ENCODE data around the gene SLAIN2.
"Not testable (repeated sequence)": the region's sequence is repeated elsewhere in the genome, so short reads cannot be mapped to it uniquely, and the experiment has no call there.

The SLAIN2 gene

DNA sequence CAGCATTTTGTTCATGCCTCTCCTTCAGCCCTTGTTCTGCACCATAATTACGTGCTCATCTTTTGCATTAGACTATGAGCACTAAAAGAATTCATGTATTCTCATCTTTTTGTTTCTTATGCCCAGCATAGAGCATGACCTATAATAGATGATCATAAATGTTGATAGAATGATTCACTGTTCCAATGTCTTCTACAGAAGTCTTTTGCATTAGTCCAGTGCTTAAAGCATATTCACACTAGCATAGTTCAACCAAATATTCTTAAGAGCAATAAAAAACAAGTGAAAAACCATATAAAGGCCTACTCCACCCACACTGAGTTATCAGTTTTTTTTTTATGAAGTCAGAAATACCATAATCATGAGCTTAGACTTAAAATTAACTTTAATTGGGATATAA lies 105.3 kb downstream of the SLAIN2 start:
- no peak for FAIRE-seq

DNA sequence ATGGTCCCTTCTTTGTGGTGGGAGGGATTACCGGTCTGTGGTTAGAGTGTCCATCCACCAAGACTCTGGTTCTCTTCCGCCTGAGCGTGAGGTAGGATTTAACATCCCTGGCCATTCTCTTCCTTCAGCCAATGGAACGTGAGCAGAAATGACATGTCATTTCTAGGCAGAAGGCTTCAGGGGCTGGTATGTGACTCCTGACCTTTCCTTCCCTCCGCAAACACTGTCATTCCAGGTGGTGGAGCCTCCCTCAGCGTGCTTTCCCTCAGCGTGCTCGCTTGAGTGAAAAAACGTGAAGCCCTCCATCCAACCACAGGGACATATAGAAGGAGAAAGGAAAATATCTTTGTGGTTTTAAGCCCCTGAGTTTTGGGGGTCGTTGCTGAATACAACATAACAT lies 107.8 kb downstream of the SLAIN2 start:
- FAIRE-seq, result no peak

DNA sequence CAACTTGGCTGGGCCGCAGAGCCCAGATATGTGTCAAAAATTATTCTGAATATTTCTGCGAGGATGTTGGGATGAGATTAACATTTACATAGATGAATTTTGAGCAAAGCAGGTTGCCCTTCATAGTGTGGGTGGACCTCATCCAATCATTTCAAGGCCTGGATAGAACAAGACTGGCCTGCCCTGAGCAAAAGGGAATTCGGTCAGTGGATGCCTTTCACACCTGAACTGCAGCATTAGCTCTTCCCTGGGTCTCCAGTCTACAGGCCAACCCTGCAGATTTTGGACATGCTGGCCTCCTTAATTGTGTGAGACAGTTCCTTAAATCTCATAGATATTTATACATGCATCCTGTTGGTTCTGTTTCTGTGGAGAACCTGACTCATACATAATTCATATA lies 109.4 kb downstream of the SLAIN2 start:
- FAIRE-seq, result no peak

GRCh38 chr4:48451656-48452055 lies 110.3 kb downstream of the SLAIN2 start:
- not testable (repeated sequence) for FAIRE-seq

- no peak for FAIRE-seq
These were observed 113.3 kb downstream of the SLAIN2 start for GRCh38 chr4:48454591-48454990.

GRCh38 chr4:48461000-48461399 lies 119.7 kb downstream of the SLAIN2 start:
- FAIRE-seq, result no peak

GRCh38 chr4:48462363-48462762 lies 121.0 kb downstream of the SLAIN2 start:
- no peak for FAIRE-seq

DNA sequence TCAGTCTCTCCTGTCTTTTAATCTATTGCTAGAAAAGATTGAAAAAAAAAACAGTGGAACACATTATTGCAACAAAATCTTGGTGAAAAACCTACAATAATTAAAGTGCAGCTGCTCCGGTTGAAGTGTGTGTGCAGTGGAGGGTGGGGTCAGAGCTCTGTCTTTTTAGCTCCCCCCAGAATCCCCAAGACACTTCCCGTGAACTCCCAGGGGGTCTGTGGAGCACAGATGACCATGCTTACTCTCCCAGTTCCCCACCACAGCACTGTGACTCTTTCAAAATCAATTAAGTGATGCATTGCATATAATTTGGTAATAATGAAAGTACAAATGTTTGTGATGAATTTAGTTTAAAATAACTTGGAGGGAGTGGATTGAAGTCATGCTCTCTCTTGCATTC lies 126.1 kb downstream of the SLAIN2 start:
- FAIRE-seq, result no peak

- FAIRE-seq, result no peak
These were observed 126.6 kb downstream of the SLAIN2 start for GRCh38 chr4:48467891-48468290.

DNA sequence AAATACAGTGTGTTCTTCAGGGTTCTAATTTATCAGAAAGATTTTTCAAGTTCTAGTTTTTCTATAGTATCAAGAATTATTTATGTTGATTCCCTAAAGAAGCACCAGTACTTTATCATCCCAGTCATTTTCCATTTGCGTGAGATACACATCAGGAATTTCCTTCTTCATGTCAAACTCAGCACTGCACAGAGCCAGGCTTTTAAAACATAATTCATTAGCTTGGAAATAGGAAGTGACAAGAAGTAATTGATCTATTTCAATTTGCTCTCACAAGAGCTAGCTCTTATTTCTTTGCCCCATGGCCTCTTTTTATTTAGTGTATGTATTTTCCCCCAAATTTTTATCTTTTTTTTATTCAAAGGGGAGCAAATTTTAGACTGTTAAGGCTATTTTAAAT lies 128.8 kb downstream of the SLAIN2 start:
- FAIRE-seq, result no peak

DNA sequence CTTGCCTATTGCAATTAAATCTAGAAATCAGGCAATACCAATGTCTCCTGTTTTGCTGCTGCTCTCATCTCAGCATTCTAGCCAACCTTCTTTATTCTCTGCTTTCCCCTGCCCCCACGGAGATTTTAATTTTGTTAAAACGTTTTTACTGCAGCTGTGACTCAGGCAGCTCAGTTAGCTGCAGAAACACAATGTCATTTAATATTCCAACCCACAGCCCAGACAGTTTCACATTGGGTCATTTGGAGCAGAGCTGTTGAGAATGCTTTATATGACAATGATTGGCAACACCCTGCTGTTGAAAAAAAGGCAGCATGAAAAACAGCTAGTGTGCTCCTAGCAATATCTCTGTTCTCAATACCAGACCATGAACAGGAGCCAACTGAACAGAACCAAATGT lies 129.2 kb downstream of the SLAIN2 start:
- no peak for FAIRE-seq

DNA sequence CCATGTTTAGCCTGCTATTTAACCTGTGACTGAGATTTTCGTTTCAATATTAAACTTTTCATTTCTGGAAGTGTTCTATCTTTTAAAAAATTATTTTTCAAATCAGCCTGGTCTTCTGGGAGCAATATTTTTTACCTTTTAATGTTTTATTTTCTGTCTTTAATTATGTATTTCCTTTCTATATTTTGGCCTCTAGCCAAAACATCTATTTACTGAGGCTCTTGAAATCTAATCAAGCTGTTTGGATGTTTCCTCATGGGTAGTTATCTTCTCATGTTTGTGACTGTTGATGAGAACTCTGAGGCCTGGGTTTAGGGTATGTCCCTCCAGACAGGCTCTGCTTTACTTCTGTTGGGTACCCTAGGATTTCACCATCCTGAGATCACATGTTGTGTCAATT lies 131.5 kb downstream of the SLAIN2 start:
- FAIRE-seq, result no peak

GRCh38 chr4:48475770-48476169 lies 134.4 kb downstream of the SLAIN2 start:
- FAIRE-seq, result no peak
